GM18867 (cell line): ENCODE data around the gene TMEM232.
A peak's percentile ranks its signal among the peaks of the same experiment; 100 is the strongest.
"Not testable (repeated sequence)": the region's sequence is repeated elsewhere in the genome, so short reads cannot be mapped to it uniquely, and the experiment has no call there.

ENCODE experiments used
- ATAC-seq: cut with Tn5 transposase; IDR thresholded peaks from one replicate; pipeline ENCODE4 v1.9.1; 2021; ENCODE audit warnings: mild to moderate bottlenecking, moderate library complexity; ENCODE audit not compliant: unreplicated experiment

Gene TMEM232

GRCh38 chr5:110716247-110717245 lies 9.9 kb downstream of the TMEM232 start:
- peak; percentile 75 for ATAC-seq

DNA sequence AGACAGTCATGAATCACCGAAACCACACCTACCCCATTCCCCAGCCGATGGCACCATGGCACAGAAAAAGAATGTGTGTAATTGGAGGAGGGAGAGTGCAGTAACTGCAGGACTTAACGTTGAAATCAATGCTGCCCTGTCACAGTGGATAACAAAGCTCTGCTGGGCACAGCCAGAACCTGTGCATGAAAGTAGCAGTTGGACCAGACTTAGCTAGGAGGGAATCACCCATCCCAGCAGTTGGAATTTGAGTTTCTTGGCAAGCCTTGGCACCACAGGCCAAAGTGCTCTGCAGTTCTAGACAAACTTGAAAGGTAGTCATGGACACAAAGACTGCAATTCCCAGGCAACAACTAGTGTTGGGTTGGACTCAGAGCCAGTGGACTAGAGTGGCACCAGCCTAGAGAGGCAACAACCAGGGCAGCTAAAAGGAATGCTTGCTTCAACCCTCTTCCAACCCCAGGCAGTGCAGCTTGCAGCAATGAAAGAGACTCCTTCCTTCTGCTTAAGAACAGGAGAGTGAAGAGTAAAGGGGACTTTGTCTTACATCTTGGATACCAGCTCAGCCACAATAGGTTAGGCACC lies 19.1 kb downstream of the TMEM232 start:
- ATAC-seq, result no peak

- no peak for ATAC-seq
These were observed 21.1 kb downstream of the TMEM232 start for GRCh38 chr5:110705349-110705748.

GRCh38 chr5:110703481-110703880 lies 23.0 kb downstream of the TMEM232 start:
- no peak for ATAC-seq

GRCh38 chr5:110702704-110703103 lies 23.8 kb downstream of the TMEM232 start:
- no peak for ATAC-seq

DNA sequence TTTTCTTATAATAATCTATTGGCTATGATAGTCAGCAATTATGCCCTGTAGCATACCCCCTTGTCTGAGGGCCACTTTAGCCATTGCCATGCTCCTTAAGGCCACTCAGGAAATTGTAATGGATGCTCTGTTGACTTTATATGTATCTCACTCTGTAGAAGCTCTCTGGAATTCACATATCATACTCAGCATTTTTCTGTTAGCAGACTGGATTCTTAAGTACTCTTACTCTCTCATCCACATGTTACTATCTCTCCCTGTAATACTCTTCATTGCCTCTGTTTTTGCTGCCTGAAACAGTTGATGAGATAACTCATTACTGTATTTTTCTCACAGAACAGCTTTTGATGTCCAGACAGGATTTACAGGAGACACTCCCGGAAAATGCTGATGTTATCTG lies 24.2 kb downstream of the TMEM232 start:
- no peak for ATAC-seq

DNA sequence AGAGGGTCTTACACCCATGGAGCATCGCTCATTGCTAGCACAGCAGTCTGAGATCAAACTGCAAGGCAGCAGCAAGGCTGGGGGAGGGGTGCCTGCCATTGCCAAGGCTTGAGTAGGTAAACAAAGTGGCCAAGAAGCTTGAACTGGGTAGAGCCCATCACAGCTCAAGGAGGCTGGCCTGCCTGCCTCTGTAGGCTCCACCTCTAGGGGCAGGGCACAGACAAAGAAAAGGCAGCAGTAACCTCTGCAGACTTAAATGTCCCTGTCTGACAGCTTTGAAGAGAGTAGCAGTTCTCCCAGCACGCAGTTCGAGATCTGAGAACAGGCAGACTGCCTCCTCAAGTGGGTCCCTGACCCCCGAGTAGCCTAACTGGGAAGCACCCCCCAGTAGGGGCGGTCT lies 33.8 kb downstream of the TMEM232 start:
- not testable (repeated sequence) for ATAC-seq

- ATAC-seq, result not testable (repeated sequence)
These were observed 35.9 kb downstream of the TMEM232 start for GRCh38 chr5:110690587-110690986.

DNA sequence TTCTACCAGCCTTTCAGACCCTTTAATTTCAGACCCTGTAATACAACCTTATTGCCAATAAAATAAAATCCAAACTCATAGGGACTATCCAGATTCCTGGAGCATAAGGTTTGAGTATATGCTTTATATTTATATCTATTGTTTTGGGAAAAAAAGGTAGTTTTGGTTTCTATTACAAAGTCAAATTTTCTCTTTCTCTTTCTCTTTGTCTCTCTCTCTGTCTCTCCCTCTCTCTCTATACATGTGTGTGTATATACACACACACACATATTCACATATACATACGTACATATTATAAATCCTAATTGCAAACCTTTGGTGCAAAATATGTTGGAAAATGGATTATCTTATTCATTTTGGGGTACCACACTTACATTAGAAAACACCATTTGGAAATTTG lies 39.0 kb downstream of the TMEM232 start:
- peak; percentile 81 for ATAC-seq

DNA sequence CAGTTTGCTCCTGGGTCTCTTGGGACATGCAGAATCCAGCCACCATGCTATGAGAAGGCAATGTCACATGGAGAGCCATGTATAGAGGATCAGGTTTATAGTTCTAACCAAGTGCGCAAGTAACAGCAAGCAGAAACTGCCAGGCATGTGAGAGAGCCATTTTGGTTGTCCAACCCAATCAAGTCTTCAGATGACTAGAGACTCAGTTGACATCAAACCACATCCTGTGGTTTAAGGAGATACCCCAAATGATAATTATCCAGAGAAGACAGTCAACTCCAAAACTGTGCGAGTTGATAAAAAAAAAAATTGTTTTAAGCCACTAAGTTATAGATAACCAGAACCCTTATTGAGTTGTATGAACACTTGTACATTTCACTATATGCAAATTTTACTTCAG lies 40.2 kb downstream of the TMEM232 start:
- no peak for ATAC-seq

GRCh38 chr5:110681953-110682352 lies 44.5 kb downstream of the TMEM232 start:
- no peak for ATAC-seq

- ATAC-seq, result no peak
These were observed 45.4 kb downstream of the TMEM232 start for GRCh38 chr5:110681109-110681508.

DNA sequence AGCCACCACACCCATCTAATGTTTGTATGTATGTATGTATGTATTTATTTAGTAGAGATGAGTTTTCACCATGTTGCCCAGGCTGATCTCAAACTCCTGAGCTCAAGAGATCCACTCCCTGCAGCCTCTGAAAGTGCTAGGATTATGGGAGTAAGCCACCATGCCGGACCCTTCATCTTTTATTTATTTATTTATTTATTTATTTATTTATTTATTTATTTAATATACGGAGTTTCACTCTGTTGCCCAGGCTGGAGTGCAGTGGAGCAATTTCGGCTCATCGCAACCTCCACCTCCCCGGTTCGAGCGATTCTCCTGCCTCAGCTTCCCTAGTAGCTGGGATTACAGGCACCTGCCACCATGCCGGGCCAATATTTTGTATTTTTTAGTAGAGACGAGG lies 49.9 kb downstream of the TMEM232 start:
- not testable (repeated sequence) for ATAC-seq

DNA sequence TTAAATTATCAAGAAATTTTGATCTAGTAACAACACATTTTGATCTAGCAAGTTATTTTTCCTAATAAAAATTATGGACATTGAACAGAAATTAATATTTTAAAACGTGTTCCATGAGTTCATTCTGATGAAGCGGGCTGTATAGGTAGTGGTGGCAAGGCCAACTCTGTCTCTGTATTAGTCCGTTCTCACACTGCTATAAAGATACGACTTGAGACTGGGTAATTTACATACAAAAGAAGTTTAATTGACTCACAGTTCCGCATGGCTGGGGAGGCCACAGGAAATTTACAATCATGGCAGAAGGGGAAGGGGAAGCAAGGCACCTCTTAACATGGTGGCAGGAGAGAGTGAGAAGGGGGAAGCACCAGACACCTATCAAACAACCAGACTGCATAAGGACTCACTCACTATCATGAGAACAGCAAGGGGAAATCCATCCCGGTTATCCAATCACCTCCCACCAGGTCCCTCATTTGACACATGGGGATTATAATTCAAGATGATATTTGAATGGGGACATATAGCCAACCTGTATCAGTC lies 61.2 kb downstream of the TMEM232 start:
- ATAC-seq, result peak; percentile 36

- peak; percentile 91 for ATAC-seq
These were observed 62.9 kb downstream of the TMEM232 start for GRCh38 chr5:110663525-110663924.

- ATAC-seq, result no peak
These were observed 68.5 kb downstream of the TMEM232 start for GRCh38 chr5:110658006-110658405.

GRCh38 chr5:110653231-110653970 lies 73.1 kb downstream of the TMEM232 start:
- no peak for ATAC-seq

- ATAC-seq, result no peak
These were observed 75.0 kb downstream of the TMEM232 start for GRCh38 chr5:110651507-110651906.

DNA sequence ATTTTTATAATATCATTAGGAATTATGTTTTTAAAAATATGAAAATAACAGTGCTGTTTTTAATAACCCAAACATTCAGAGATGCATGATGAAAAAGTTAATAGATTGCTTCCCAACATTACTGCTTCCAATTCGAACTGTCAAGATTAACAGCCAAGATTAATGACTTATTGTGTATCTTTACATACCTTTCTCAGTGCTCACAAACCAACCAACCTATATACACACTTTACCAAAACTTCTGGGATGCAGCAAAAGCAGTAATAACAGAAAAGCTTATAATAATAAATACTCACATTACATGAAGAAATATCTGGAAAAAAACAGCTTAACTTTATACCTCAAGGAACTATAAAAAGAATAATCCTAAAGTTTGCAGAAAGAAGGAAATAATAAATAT lies 82.1 kb downstream of the TMEM232 start:
- ATAC-seq, result no peak

DNA sequence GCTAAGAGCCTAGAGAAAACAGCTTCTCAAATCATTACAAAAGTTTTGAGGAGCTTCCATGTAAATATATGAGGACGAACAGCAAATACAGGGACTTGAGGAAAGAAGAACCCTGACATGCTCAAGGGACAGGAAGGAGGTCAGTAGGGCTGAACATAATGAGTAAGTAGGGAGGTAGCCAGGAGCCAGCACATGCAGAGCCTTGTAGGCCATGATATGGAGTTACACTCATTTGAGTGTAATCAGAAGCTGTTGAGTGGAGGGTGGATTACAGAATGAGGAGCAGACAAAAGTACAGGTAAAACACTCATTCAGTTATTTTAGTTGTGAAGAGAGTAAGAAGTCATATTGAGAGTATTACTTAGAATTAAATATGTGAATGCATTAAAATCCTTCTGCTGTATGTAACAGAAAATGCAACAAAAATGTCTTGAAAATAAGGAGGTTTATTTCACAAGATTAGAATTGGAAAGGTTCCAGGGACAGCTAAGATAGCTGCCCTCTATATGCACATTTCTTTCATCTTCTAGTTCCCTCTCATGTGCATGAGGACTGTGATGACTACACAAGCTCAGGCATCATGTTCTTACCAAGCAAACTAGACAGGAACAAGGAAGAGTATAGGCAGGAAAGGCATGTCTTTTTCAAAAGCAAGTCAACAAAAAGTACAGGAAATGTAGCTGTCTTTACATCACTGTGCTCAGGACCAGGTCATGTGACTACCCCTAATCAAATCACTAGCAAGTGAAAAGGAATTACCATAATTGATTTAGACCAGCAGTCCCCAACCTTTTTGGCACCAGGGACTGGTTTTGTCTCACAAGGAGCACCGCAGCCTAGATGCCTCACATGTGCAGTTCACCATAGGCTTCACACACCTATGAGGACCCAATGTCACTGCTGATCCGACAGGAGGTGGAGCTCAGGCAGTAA lies 87.2 kb downstream of the TMEM232 start:
- ATAC-seq, result no peak
